SIG-M5 treated with dmso at 0.1 percent for 504 hours (cell line): ENCODE results near the gene USP2.

Experiments
- DNase-seq: peaks from one replicate; lab custom pipeline; 2025; ENCODE audit not compliant: unreplicated experiment; lab: John Stamatoyannopoulos, UW

Gene USP2

DNA sequence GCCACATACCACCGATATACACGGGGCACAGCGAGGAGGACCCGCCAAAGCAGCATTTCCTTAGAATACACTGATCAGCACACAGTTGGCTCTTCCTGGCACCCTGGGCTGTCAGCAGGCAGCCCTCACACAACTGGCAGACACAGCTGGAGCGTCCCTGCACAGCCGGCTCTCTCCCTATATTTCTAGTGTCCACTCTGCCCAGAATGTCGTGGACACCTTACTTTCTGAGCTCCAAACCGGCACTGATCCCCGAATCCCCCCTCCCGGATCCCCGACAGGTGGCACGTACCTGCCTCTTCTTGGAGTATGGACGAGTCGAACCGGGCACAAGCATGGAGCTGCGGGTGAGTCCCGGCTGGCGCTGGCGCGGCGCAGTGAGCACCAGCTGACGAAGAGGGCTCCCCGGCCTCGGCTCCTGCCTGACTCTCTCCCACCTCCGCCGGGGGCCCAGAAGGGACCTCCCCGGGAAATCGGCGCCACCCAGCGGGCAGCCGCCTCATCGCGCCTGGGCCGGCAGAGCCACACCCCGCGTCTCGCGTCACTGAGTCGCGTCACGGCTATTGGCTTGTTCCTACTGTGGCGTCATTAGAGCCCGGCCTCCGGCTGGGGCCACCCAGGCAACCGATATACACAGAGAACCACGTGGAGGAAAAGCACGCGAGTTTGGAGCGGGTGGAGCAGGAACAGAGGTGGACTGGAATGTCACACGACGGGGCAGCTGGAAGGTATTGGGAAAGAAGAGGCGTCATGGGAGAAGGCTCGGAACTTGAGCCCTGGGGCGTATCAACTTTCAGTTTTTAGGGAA is at the start of gene USP2:
USP2 (minus strand) TSS at position 510 of the 808 bp plus-strand sequence. CDS start 8,210 bp downstream, outside the sequence.
- DNase-seq: peak; percentile 93

DNA sequence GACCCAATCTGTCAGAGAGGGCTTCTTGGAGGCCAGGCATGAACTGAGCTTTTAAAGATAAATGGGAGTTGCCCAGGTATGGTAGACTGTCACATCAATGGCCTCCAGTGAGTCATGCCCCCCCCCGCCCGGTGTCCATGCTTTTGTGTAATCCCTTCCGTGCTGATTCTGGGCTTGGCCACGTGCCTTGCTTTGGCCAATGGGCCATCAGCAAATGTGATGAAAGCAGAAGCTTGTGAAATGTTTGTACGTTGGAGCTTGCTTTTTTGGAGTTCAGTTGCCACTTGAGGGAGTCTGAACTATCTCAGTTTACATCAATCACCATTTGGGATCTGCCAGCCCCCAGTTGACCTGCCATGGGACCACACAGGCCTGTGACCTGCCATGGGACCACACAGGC is 45.8 kb upstream of the USP2 start:
- DNase-seq: no peak

GRCh38 chr11:119426142-119426541 is 44.7 kb upstream of the USP2 start:
- no peak for DNase-seq

- DNase-seq: no peak
These were observed 43.3 kb upstream of the USP2 start for GRCh38 chr11:119424775-119425174.

- no peak for DNase-seq
These were observed 42.8 kb upstream of the USP2 start for GRCh38 chr11:119424276-119424675.

DNA sequence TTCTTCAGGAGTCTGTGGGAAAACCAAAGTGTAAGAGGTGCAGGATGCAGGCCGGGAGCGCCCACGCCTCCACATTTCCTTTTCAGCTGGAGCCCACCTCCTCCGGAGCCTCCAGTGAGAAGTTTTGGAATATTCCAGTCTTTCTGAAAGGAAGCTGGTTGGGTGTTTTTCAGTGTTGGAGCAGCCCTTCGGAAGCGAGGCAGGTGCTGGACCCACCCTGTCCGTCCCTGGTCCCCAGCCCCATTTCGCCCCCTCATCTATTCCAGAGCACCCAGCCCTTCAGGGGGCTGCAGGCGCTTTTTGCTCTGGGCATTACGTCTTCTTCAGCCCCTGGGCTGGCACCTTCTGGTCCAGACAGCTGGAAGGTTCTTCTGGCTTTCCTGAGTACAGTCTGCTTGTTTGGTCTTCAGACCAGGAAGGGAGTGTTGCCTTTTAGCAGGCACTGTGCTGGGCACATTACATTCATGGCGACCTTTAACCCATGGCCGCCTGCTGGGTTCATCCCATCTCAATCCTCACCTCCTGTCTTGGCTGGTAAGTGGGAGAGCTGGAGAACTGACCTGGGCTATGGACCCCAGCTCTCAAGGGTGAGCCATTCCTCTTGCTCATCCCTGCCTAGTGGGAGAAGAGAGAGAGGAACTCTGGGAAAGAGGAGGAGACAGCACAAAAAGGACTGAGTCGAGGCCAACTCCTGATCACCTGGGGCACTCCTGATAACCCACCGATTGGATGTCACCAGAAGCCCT is 42.2 kb upstream of the USP2 start:
- no peak for DNase-seq

DNA sequence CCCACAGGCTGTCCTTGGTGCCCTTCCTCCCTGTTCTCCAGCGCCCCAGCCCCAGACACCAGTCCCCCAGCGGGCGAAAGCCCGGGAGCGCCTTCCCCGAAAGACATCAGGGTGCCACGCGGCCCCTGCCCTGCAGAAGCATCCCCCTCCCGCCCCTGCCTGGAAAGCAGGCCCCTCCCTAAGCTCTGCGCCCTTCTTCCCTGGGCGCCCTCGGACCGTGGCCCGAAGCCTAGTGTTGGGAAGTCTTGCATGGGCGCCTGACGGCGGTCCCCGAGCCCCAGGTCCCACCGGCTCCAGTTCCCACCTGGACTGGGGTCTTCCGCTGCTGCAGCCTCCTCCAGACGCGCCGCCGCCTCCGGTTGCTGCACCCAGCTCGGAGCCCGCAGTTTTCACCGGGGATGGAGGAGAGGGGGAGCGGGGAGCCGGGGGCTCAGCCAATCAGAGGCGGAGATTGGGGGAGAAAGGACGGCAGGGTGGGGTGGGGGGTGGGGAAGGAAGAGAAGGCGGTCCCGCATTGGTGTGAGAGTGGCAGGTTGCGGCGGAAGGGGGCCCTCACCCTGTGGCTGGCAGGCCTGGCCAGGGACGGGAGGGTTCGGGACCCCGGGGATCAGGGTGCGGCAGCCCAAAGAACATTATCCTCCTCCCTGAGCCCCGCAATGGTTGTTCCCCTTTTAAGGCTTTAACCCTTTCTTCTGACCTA is 41.5 kb upstream of the USP2 start, which contains the start of gene THY1:
THY1 (minus strand) TSS at position 364 of the 700 bp plus-strand sequence. CDS start 2,267 bp downstream, outside the sequence.
- DNase-seq: no peak

DNA sequence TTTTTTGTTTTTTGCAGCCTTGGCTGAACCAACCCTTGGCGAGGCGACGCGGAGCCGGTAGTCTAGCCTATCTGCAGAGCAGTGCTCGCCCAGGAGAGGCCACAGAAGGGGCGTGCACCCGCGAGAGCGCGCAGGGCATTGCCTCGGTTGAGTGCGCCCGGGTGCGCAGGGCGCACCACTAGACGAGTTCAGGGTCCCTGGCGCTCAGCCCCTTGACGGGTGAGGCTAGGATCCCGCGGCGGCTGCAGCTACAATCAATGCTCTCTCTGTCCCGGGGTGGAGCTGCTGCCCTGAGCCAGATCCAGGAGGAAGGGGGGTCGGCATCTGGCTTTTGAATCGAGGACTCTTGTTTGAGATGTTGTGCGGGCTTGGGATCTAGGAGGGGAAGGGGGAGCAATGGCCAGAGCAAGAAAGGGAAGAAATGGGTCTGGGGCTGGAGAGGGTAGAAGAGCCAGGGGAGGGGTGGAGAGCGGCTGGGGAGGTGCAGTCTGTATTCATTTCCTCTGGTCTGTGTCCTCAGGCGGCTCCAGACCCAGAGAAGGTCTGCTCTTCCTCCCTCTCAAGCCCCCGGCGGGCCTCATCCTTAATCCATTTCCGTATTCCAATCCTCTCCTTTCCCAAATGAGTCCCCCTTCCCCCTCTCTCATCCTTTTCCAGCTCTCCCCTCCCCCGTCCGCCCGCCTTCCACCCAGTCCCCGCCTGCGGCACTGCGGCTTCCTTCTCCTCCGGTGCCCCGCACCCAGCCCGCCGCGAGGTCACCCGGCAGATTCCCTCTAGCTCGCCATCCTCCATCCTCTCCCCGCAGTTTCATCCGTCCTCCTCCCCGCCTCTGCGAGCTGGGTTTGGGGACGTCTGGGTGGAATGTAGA is 40.7 kb upstream of the USP2 start:
- no peak for DNase-seq

DNA sequence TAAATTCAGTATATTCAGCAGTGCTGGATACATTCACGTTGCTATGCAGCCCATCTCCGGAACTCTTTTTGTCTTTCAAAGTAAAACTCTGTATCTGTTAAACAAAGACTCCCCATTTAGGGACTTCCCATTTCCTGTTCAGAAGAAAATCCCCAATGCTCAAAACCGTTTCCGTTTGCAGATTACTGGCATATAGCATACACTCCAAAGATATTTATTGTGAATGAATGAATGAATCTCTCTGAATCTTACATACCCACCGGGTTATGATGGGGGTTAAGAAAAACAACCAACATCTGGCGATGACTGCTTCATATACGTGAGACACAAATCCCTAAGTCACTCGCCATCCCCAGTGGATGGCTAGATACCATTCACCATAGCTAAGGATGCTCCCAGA is 39.9 kb upstream of the USP2 start:
- DNase-seq: no peak

DNA sequence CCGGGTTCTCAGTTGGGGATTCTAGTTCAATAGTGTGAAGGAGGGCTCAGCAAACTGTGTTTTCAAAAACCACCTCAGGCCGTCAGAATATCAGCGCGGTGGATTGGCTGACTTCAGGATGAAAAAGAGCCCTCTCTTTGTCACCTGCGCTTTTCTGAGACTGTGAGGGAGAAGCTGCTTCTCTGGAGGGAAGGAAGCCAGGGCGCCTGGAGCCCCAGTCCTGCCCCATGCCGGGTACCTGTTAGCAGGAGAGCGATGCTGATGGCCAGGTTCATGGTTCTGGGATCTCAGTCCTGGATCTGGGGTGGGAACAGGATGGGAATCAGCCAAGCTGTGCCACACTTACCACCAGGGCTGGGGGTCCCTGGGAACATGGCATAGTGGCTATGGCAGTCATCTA is 39.1 kb upstream of the USP2 start:
- no peak for DNase-seq

GRCh38 chr11:119419834-119420492 is 38.5 kb upstream of the USP2 start:
- DNase-seq: no peak

DNA sequence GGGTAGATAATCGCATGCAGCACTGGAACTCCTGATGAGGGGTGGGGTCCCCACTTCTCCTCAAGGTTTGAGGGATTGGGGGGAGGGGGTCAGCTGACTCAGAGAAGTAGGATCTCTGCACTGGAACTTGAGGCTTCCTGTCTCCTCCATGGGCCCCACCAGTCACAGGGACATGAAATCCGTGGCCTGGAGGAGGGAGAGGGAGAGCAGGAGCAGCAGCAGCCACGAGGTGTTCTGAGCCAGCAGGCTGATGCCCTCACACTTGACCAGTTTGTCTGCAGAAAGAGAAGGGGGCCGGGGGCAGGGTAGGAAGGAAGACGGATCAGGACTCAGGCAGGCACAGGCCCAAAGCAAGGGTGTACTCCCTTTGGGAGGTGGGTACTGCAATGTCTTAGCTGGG is 37.8 kb upstream of the USP2 start:
- no peak for DNase-seq

GRCh38 chr11:119418759-119419158 is 37.3 kb upstream of the USP2 start:
- DNase-seq: no peak

GRCh38 chr11:119417726-119418540 is 36.4 kb upstream of the USP2 start:
- no peak for DNase-seq

- DNase-seq: no peak
These were observed 35.4 kb upstream of the USP2 start for GRCh38 chr11:119416606-119417580.

DNA sequence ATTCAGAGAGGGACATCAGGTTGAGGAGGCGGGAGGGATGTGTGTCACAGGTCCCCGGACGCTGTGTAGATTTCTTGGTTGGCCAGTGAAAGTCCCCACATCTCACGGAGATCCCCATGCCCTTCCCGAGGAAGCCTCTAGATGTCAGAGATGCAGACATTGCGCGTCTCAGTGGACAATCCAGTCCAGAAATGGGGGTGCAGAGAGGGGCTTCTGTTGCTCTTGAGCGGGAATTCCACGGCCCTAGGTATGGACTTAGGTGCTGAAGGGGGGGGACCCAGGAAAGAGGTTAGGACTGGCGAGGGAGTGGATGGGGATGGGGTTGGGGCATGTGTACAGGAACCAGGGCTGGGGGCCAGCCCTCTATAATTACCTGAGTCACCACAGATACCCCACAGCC is 34.5 kb upstream of the USP2 start:
- no peak for DNase-seq

DNA sequence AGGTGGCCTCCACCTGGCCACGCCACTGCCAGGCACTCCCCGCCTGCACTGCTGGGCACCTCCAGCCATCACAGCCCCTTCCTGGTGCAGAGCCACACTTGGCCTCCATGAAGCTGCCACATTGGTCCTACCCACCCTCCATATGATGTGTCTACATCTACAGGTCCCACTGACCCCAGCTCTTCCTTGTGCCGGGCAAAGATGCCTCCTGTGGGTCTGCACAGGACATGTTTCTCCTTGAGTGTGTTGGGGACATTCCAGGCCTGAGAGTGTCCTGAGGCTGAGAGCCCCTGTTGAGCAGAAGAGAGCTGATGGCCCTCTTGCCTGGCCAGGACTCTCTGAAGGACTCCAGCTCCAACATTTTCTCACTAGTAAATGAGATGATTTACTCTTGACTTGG is 34.0 kb upstream of the USP2 start:
- no peak for DNase-seq

GRCh38 chr11:119414734-119415133 is 33.2 kb upstream of the USP2 start:
- DNase-seq: no peak
